ENCODE data around the gene EFCAB9. TPM values are rescaled to one million over a fixed set of nuclear protein-coding genes. Genes with fewer than 3 reads are reported as not detected.

EFCAB9 gene
- total RNA-seq, 1 experiment from 2014 or later, result not detected

DNA sequence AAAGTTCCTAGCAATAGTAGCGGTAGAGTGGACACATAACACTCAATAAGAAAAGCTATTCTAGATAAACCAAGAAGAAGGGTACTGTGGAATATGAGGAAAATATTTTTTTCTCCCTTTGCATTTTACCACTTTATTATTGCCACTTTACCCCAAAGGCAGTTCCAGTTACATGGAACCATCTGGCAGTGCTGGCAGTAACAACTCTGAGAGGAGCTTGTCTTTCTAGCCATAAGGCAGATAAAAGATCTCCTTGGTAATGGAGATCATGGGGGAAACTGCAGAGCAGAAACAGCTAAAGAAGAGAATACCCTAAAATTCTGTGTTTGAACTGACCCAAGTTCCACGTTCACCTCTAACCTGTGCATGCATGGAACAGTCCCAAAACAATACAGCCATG is 51.1 kb downstream of the EFCAB9 start:
- Histone ChIP-seq H4K91ac (ENCODE audit: insufficient read length, low read depth, low read length) (no peak overlapping the region), H2AK5ac (ENCODE audit: insufficient read length, low read length) (no peak overlapping the region), H3K4me2 (ENCODE audit: insufficient read depth, insufficient read length, low read length) (no peak overlapping the region), H2BK12ac (ENCODE audit: insufficient read length, low read depth, low read length) (no peak overlapping the region), H2AFZ (ENCODE audit: low read length) (no peak overlapping the region), H3K79me1 (ENCODE audit: insufficient read depth, low read depth, low read length, poor library complexity, severe bottlenecking) (peaks cover 3% of the 10 kb centered on the region), H3K27ac (ENCODE audit: insufficient read length, low read depth, low read length) (no peak overlapping the region), H2BK5ac (ENCODE audit: insufficient read length, low read length) (no peak overlapping the region), H3K4ac (ENCODE audit: low read depth, low read length) (no peak overlapping the region), H3K23ac (ENCODE audit: insufficient read length, low read depth, low read length) (no peak overlapping the region), H3K9ac (ENCODE audit: extremely low read depth, insufficient read length, low read length) (no peak overlapping the region), H3K18ac (ENCODE audit: insufficient read length, low read depth, low read length) (no peak overlapping the region), H2BK15ac (ENCODE audit: low read depth, low read length) (no peak overlapping the region), H2BK120ac (ENCODE audit: low read depth, low read length, poor library complexity, severe bottlenecking) (no peak overlapping the region), H3K14ac (ENCODE audit: insufficient read depth, low read length) (no peak overlapping the region), H3K27me3 (ENCODE audit: insufficient read depth, low read length) (no peaks in the 10 kb centered on the region), H3K23me2 (ENCODE audit: insufficient read length, low read depth, low read length, poor library complexity, severe bottlenecking) (no peaks in the 10 kb centered on the region), H3K4me1 (ENCODE audit: insufficient read depth, low read length) (no peaks in the 10 kb centered on the region; the same call in 1 of the 2 replicates), H4K20me1 (ENCODE audit: control insufficient read depth, insufficient read depth, insufficient read length) (peaks cover 3% of the 10 kb centered on the region), H3K9me3 (ENCODE audit: control insufficient read depth, low read depth, low read length) (no peaks in the 10 kb centered on the region), H3K56ac (ENCODE audit: insufficient read length, low read depth, low read length) (no peak overlapping the region), H2BK20ac (ENCODE audit: low read depth, low read length, poor library complexity, severe bottlenecking) (no peak overlapping the region), H3K79me2 (ENCODE audit: insufficient read depth, low read length) (peaks cover 4% of the 10 kb centered on the region; the same call in 1 of the 2 replicates), H4K8ac (replicated peaks; ENCODE audit: insufficient read length, low read depth, low read length) (no peak overlapping the region), H4K5ac (ENCODE audit: insufficient read length, low read depth, low read length) (no peak overlapping the region), H3T11ph (ENCODE audit: low read length) (no peak overlapping the region)
- H3K36me3 Mint-ChIP-seq (ENCODE audit: insufficient read depth in 1 of 3, low read depth in 3 of 3), result peaks cover 4 to 17% (median 5%) of the 10 kb centered on the region in 3 experiments; a peak in 6 of 7 replicates
- H3K4me3 Mint-ChIP-seq, result no peak overlapping the region
- no peaks in the 10 kb centered on the region for H3K27me3 Mint-ChIP-seq (ENCODE audit: low read depth)
- DNase-seq, result no peak
- no peaks in the 10 kb centered on the region for H3K9me3 Mint-ChIP-seq
- no CpG with 5 or more reads among the region's 2 CpGs for WGBS (ENCODE audit: extremely low coverage, insufficient read length, low lambda C conversion rate)
- TF ChIP-seq, protein P1, sequence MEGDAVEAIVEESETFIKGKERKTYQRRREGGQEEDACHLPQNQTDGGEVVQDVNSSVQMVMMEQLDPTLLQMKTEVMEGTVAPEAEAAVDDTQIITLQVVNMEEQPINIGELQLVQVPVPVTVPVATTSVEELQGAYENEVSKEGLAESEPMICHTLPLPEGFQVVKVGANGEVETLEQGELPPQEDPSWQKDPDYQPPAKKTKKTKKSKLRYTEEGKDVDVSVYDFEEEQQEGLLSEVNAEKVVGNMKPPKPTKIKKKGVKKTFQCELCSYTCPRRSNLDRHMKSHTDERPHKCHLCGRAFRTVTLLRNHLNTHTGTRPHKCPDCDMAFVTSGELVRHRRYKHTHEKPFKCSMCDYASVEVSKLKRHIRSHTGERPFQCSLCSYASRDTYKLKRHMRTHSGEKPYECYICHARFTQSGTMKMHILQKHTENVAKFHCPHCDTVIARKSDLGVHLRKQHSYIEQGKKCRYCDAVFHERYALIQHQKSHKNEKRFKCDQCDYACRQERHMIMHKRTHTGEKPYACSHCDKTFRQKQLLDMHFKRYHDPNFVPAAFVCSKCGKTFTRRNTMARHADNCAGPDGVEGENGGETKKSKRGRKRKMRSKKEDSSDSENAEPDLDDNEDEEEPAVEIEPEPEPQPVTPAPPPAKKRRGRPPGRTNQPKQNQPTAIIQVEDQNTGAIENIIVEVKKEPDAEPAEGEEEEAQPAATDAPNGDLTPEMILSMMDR (conservative IDR thresholded peaks at IDR 0.05), result no peak
- peak overlapping the region in 1 of 3 experiments; percentile 22; a peak in 1 of 7 replicates for H3K27ac Mint-ChIP-seq
- peaks cover 4 to 11% of the 10 kb centered on the region in 2 experiments; a peak in 3 of 4 replicates for H3K4me1 Mint-ChIP-seq

Measured in H9 (cell line).